ENCODE results near the gene NDE1. TPM values are rescaled to one million over a fixed set of nuclear protein-coding genes. Genes with fewer than 3 reads are reported as not detected.

The NDE1 gene
- total and polyA plus RNA-seq, 2 of the 8 experiments (the other 6 are each of a cell fraction or from before 2014, with no cell fraction given), result 13.3 to 41.3 TPM

GRCh38 chr16:15771694-15772093 is 121.6 kb downstream of the NDE1 start:
- no peaks in the 10 kb centered on the region for H3K79me2 ChIP-seq (ENCODE audit: control insufficient read depth in 1 of 2, insufficient read depth in 2 of 2, low read length in 2 of 2)
- ChIA-PET POLR2A (ENCODE audit: partially characterized antibody) (no interaction called here), CTCF (ENCODE audit: partially characterized antibody) (interaction anchor here (0.7 to 2.6 kb wide), 5 partner anchors 16 to 68 kb away, joined by 3 to 10 read pairs (median 4); no protein-coding TSS in a partner anchor)
- no peaks in the 10 kb centered on the region for H3K4me1 ChIP-seq (replicated peaks in 1 of 4; ENCODE audit: control insufficient read depth in 3 of 4, insufficient read depth in 4 of 4, low read length in 3 of 4)
- H2BK120ac ChIP-seq (replicated peaks; ENCODE audit: low read depth, low read length), result no peak overlapping the region
- no peak overlapping the region for H2BK5ac ChIP-seq (ENCODE audit: low read depth, low read length)
- no peaks in the 10 kb centered on the region for H3K27me3 ChIP-seq (replicated peaks in 1 of 4; ENCODE audit: control insufficient read depth in 3 of 4, extremely low read depth in 1 of 4, insufficient read depth in 3 of 4, low read length in 3 of 4)
- no peak overlapping the region for H4K8ac ChIP-seq (ENCODE audit: extremely low read depth, insufficient read depth, low read length)
- H3K14ac ChIP-seq (ENCODE audit: insufficient read length), result no peak overlapping the region
- peak overlapping the region; percentile 89 for H3K23ac ChIP-seq (ENCODE audit: insufficient read length)
- no peak overlapping the region for H3K18ac ChIP-seq (ENCODE audit: extremely low read depth, low read length)
- H2BK12ac ChIP-seq (ENCODE audit: low read depth, low read length), result no peak overlapping the region
- no peaks in the 10 kb centered on the region for H3K36me3 ChIP-seq (ENCODE audit: control insufficient read depth in 2 of 4, insufficient read depth in 4 of 4, low read length in 3 of 4)
- no peak overlapping the region for H3K56ac ChIP-seq (replicated peaks; ENCODE audit: insufficient read length, low read depth, low read length)
- no peak overlapping the region for H3K4me3 ChIP-seq (ENCODE audit: extremely low read depth in 1 of 4, insufficient read depth in 2 of 4, low read depth in 3 of 4, low read length in 4 of 4)
- H2AK5ac ChIP-seq (ENCODE audit: low read depth, low read length), result no peak overlapping the region
- H4K20me1 ChIP-seq (replicated peaks in 1 of 2; ENCODE audit: control insufficient read depth in 1 of 2, insufficient read depth in 2 of 2, low read length in 2 of 2), result no peaks in the 10 kb centered on the region
- H4K5ac ChIP-seq (ENCODE audit: insufficient read length, low read depth, low read length), result no peak overlapping the region
- no peak overlapping the region for H2BK15ac ChIP-seq (ENCODE audit: low read length)
- no peak overlapping the region for H4K91ac ChIP-seq (replicated peaks; ENCODE audit: insufficient read length, low read length)
- TF ChIP-seq KDM1A (IDR thresholded peaks at IDR 0.05; ENCODE audit: borderline replicate concordance, low read length) (no peak), MAFK (IDR thresholded peaks at IDR 0.05; ENCODE audit: low read depth, low read length) (no peak), POLR2AphosphoS5 (IDR thresholded peaks at IDR 0.05; ENCODE audit: low read depth, low read length) (no peak), RBBP5 (IDR thresholded peaks at IDR 0.05; ENCODE audit: borderline replicate concordance, low read depth, low read length) (no peak), BCL11A (IDR thresholded peaks at IDR 0.05; ENCODE audit: low read depth in 2 of 2, low read length in 2 of 2) (no peak), BACH1 (IDR thresholded peaks at IDR 0.05; ENCODE audit: low read length) (no peak), NANOG (IDR thresholded peaks at IDR 0.05; ENCODE audit: insufficient read depth, low read depth, low read length, poor library complexity, severe bottlenecking) (no peak), CHD1 (IDR thresholded peaks at IDR 0.05; ENCODE audit: low read depth, low read length) (no peak), TBP (IDR thresholded peaks at IDR 0.05; ENCODE audit: low read depth, low read length) (no peak), RFX5 (IDR thresholded peaks at IDR 0.05; ENCODE audit: borderline replicate concordance, low read depth, low read length) (no peak), SIX5 (IDR thresholded peaks at IDR 0.05; ENCODE audit: low read depth, low read length) (no peak), ZNF274 (IDR thresholded peaks at IDR 0.05; ENCODE audit: borderline replicate concordance, extremely low read depth, low read length) (no peak)
- H2BK20ac ChIP-seq (ENCODE audit: low read length), result no peak overlapping the region
- 91% methylated on average over 7 of the region's 7 CpGs; no CpG with 5 or more reads in 1 of the 2 experiments for WGBS, 2 experiments (ENCODE audit: extremely low coverage in 1 of 2, insufficient coverage in 1 of 2, insufficient read length in 1 of 2, insufficient replicate concordance in 2 of 2, low coverage in 1 of 2, low lambda C conversion rate in 2 of 2, missing lambda C conversion rate in 1 of 2)
- FAIRE-seq (no peak), DNase-seq (ENCODE audit: low read depth in 1 of 2, low spot score in 2 of 2) (no peak)
- no peaks in the 10 kb centered on the region for H3K79me1 ChIP-seq (ENCODE audit: low read depth, low read length)
- peaks cover 4% of the 10 kb centered on the region; the same call in 1 of the 2 replicates for H3K23me2 ChIP-seq (ENCODE audit: low read depth, low read length)
- H3K4me2 ChIP-seq (ENCODE audit: insufficient read depth in 1 of 2, low read depth in 2 of 2, low read length in 2 of 2), result no peak overlapping the region
- H3K9me3 ChIP-seq (ENCODE audit: insufficient read depth in 2 of 2, low read depth in 1 of 2, low read length in 1 of 2), result no peaks in the 10 kb centered on the region
- no peak overlapping the region for H2AFZ ChIP-seq (ENCODE audit: low read length)
- no peak overlapping the region for H3K9ac ChIP-seq (replicated peaks in 1 of 4; ENCODE audit: extremely low read depth in 1 of 4, low read depth in 3 of 4, low read length in 3 of 4)
- H3K4ac ChIP-seq (replicated peaks; ENCODE audit: insufficient read length, low read depth, low read length), result no peak overlapping the region
- H3K27ac ChIP-seq (ENCODE audit: low read depth, low read length), result no peak overlapping the region

Data from H1 (cell line).